Kidney epithelial cell (primary cell): ENCODE data around the gene RBM48. TPM values are rescaled to one million over a fixed set of nuclear protein-coding genes. Genes with fewer than 3 reads are reported as not detected.
A peak's percentile ranks its signal among the peaks of the same experiment; 100 is the strongest.
"Not testable (repeated sequence)": the region's sequence is repeated elsewhere in the genome, so short reads cannot be mapped to it uniquely, and the experiment has no call there.

Experiments
- DNase-seq: peaks from one replicate; pipeline ENCODE4 v3.0.0-alpha.2; 2010; ENCODE audit warnings: low read depth
- H3K27me3 ChIP-seq: 2 replicates; pipeline ENCODE4 v1.6.0; 2011; ENCODE audit warnings: low read length; ENCODE audit not compliant: control insufficient read depth, insufficient read depth
- H3K36me3 ChIP-seq: 2 replicates; pipeline ENCODE4 v1.5.1; 2011; ENCODE audit warnings: low read length; ENCODE audit not compliant: control insufficient read depth, insufficient read depth
- H3K4me3 ChIP-seq: 2 replicates; pipeline ENCODE4 v1.5.1; 2011; ENCODE audit warnings: low read depth, mild to moderate bottlenecking, control low read depth, low read length
- CTCF ChIP-seq: IDR thresholded peaks from 2 replicates; pipeline ENCODE4 v1.5.1; 2011; ENCODE audit warnings: mild to moderate bottlenecking, moderate library complexity, low read length, control low read depth, inconsistent platforms; ENCODE audit not compliant: insufficient read depth, poor library complexity, severe bottlenecking
- total RNA-seq: library from RNA; depleted of rRNA; stranded (reverse); fragments of >200 nt; gene quantifications from 2 replicates; pipeline ENCODE4 v1.2.3, GENCODE V29; 2015

RBM48 gene
- total RNA-seq, 1 donor from 2014 or later: 7.7 TPM

DNA sequence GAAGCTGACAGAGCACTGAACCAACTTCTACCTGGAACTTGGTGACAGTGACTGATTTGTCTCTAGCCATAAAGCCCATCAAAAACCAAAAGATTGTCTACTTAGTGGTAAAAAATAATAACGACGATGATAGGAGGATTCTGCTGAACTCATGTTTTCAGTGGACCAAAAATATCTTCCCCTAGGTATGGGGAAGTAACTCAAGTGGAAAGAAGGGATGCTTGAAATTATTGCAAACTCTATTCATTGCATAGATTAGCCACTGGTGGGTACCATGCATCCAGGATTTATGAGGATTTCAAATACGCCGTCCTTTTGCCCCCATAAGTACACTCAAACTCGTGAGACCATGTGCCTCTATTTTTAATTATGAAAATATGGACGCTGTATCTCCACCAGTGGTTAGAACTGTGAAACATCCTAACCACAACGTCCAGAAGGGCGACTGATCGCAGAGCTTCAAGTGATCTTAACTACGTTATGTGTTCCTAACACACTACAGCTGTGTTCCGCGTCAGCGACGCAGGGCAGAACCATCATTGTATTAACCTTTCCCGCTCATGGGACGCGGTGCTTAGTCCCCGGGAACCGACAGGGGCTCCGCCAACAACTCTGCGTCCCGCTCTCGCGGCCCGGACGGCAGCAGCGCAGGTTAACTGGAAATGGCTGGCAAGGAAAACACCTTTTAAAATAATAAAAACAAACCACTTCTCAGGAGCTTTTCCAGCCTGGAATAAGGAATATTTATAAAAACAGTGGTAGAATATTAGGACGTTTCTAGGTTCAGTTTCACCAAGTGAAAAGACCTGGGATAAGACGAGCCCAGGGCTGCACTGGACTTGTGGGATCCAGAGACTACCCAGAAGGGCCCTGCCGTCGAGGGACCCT lies 1.1 kb upstream of the RBM48 start:
- DNase-seq: no peak
- TF ChIP-seq CTCF: peak; percentile 3
- Histone ChIP-seq H3K4me3 (peak overlapping the region; percentile 74), H3K36me3 (no peaks in the 10 kb centered on the region), H3K27me3 (no peaks in the 10 kb centered on the region)

- Histone ChIP-seq H3K4me3 (peak overlapping the region; percentile 74), H3K36me3 (no peaks in the 10 kb centered on the region), H3K27me3 (no peaks in the 10 kb centered on the region)
- TF ChIP-seq CTCF: no peak
- no peak for DNase-seq
Observed at GRCh38 chr7:92528958-92529264, 316 bp downstream of the RBM48 start.

GRCh38 chr7:92534572-92534971 lies 6.0 kb downstream of the RBM48 start:
- no peaks in the 10 kb centered on the region for H3K36me3 ChIP-seq
- H3K27me3 ChIP-seq: no peaks in the 10 kb centered on the region
- no peak for DNase-seq
- no peak for TF ChIP-seq CTCF
- no peak overlapping the region for H3K4me3 ChIP-seq

DNA sequence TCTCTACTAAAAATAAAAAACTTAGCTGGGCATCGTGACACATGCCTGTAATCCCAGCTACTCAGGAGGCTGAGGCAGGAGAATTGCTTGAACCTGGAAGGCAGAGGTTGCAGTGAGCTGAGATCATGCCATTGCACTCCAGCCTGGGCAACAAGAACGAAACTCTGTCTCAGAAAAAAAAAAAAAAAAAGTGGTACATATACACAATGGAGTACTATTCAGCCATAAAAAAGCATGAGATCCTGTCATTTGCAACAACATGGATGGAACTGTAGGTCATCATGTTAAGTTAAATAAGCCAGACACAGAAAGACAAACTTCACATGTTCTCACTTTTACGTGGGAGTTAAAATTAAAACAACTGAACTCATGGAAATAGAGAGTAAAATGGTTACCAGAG lies 14.9 kb downstream of the RBM48 start:
- not testable (repeated sequence) for DNase-seq

DNA sequence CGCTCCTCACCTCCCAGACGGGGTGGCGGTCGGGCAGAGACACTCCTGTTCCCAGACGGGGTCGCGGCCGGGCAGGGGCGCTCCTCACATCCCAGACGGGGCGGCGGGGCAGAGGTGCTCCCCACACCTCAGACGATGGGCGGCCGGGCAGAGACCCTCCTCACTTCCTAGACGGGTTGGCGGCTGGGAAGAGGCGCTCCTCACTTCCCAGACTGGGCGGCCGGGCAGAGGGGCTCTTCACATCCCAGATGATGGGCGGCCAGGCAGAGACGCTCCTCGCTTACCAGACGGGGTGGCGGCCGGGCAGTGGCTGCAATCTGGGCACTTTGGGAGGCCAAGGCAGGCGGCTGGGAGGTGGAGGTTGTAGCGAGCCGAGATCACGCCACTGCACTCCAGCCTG lies 16.5 kb downstream of the RBM48 start:
- DNase-seq, H3K4me3 ChIP-seq, H3K36me3 ChIP-seq, H3K27me3 ChIP-seq: not testable (repeated sequence)

More for the DNA sequence above, 14.9 kb downstream of the RBM48 start:
- H3K27me3 ChIP-seq, H3K4me3 ChIP-seq, H3K36me3 ChIP-seq: not testable (repeated sequence)

DNA sequence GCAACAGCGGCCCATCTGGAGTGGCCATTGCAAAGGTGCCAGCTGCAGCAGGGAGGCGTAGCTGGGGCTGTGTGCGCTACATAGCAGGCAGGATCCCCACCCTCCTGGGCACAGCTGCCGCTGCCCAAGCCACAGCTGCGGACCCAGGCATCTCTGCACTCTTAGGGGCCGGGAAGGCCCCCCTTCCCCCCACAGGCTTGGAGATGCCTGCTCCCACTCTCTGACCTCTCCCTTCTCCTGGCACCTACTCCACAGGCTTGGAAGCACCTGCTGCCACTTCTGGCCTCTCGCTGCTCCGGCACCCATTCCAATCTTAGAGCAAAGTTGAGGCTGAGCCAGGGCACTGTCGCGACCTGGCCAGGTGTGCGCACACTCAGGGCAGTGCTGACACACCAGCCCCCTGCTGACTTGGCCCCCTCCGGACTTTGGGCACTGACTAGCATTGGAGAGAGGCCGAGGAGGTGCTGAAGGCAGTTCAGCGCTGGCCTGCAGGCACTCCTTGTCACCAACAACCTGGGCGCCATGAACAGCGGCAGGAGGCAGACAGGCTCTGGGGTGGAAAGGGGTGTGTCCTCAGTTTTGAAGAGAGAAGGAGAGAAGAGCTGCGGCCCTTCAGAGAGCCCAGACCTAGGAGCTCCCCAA lies 18.4 kb downstream of the RBM48 start:
- no peak for TF ChIP-seq CTCF
- Histone ChIP-seq H3K27me3 (no peaks in the 10 kb centered on the region), H3K36me3 (no peaks in the 10 kb centered on the region), H3K4me3 (no peak overlapping the region)
- no peak for DNase-seq

GRCh38 chr7:92547579-92547978 lies 19.0 kb downstream of the RBM48 start:
- DNase-seq: no peak
- no peaks in the 10 kb centered on the region for H3K27me3 ChIP-seq
- no peaks in the 10 kb centered on the region for H3K36me3 ChIP-seq
- no peak overlapping the region for H3K4me3 ChIP-seq
- no peak for TF ChIP-seq CTCF
